Stomach (tissue), 9 donors: Measurements from ENCODE around the gene ABI3BP. TPM values are rescaled to one million over a fixed set of nuclear protein-coding genes. Genes with fewer than 3 reads are reported as not detected.
A peak's percentile ranks its signal among the peaks of the same experiment; 100 is the strongest.

Experiments used
- DNase-seq, 2 donors: peaks; one replicate each; pipeline versions ENCODE4 v3.0.0 to v3.0.0-alpha.2; 2013 to 2019
- H3K27ac ChIP-seq, 5 donors: fragments of 200-600 bp in 4 of 5; sonication (generic) in 4 of 5; one replicate each; pipeline ENCODE4 v1.5.1; 2013 to 2019; ENCODE audit warnings: mild to moderate bottlenecking in 1 of 5, moderate library complexity in 1 of 5
- H3K27me3 ChIP-seq, 3 donors: fragments of 200-600 bp; sonication (generic); one replicate each; pipeline ENCODE4 v1.5.1; 2017 to 2019; ENCODE audit warnings: mixed run types in 1 of 3
- H3K36me3 ChIP-seq, 4 donors: fragments of 200-600 bp; sonication (generic); 1 replicate in 3 of 4; 2 replicates in 1 of 4; pipeline ENCODE4 v1.5.1; 2016 to 2019
- H3K4me1 ChIP-seq, 4 donors: fragments of 200-600 bp; sonication (generic); one replicate each; pipeline ENCODE4 v1.5.1; 2016 to 2019
- H3K4me3 ChIP-seq, 4 donors: fragments of 200-600 bp; sonication (generic) in 3 of 4; one replicate each; pipeline ENCODE4 v1.5.1; 2016 to 2019; ENCODE audit warnings: mild to moderate bottlenecking in 1 of 4
- H3K9me3 ChIP-seq, 4 donors: fragments of 200-600 bp; sonication (generic); one replicate each; pipeline ENCODE4 v1.5.1; 2016 to 2019
- CTCF ChIP-seq, 7 experiments: fragments of 450-650 bp in 4 of 7; fragments of 200-600 bp in 3 of 7; sonication (generic) in 3 of 7; IDR thresholded peaks; one replicate each; pipeline ENCODE4 v1.5.1; 2016 to 2019; ENCODE audit warnings: antibody characterized with exemption in 7 of 7, control low read depth in 2 of 7, mild to moderate bottlenecking in 1 of 7
- EP300 ChIP-seq: sonication (generic); formaldehyde crosslinking; IDR thresholded peaks from one replicate; pipeline ENCODE4 v1.6.1; 2017; ENCODE audit warnings: antibody characterized with exemption
- POLR2A ChIP-seq, 4 donors: fragments of 450-650 bp; IDR thresholded peaks; one replicate each; pipeline ENCODE4 v1.6.1; 2016; ENCODE audit warnings: antibody characterized with exemption in 4 of 4, control low read depth in 2 of 4, mild to moderate bottlenecking in 1 of 4, moderate library complexity in 1 of 4
- POLR2AphosphoS5 ChIP-seq, 3 donors: sonication (generic); formaldehyde crosslinking; IDR thresholded peaks; one replicate each; pipeline ENCODE4 v1.6.1; 2016; ENCODE audit warnings: antibody characterized with exemption in 3 of 3
- WGBS, 5 donors: extraction: QIAGEN DNeasy Blood & Tissue Kit in 3 of 5; methylation state at CpG; one replicate each; pipeline versions ENCODE4 v1.1.5 to v1.1.7; 2013 to 2018; 5-methylcytosine and 5-hydroxymethylcytosine counted together
- intact Hi-C: fragments of 100-400 bp; cut with DNase I; formaldehyde crosslinking; loops from one replicate; pipeline ENCODE4 v1.15.1; 2023; ENCODE audit warnings: low total_unique reads
- polyA plus RNA-seq, 3 donors: library from polyadenylated mRNA; stranded (reverse); fragments of 200-250 nt; gene quantifications; one replicate each; pipeline ENCODE4 v1.2.3, GENCODE V29; 2013
- total RNA-seq, 5 donors: library from RNA; depleted of rRNA; stranded (reverse); fragments of >200 nt; gene quantifications; one replicate each; pipeline versions ENCODE4 v1.1.0 to v1.2.3, GENCODE V29; 2014 to 2016
- donor health status: healthy with polysubstance abuse.
- donor health status: Bipolar disorder and iron deficiency.
- donor health status: healthy.

ABI3BP gene
- total and polyA plus RNA-seq, 8 donors: 1.5 to 252 (median 21.7) TPM

- no peak for TF ChIP-seq CTCF (IDR thresholded peaks at IDR 0.05)
- TF ChIP-seq EP300: no peak
- TF ChIP-seq POLR2A (IDR thresholded peaks at IDR 0.05): no peak
- TF ChIP-seq POLR2AphosphoS5 (IDR thresholded peaks at IDR 0.05): no peak
- Histone ChIP-seq H3K4me1 (peaks cover 0 to 31% (median 10%) of the 10 kb centered on the region in 4 donors), H3K27ac (peak overlapping the region in 2 of 5 donors; percentile 2 to 6), H3K9me3 (no peaks in the 10 kb centered on the region), H3K4me3 (no peak overlapping the region), H3K36me3 (peaks cover 0 to 3% (median 0%) of the 10 kb centered on the region in 4 donors), H3K27me3 (no peaks in the 10 kb centered on the region)
- intact Hi-C loops: no loop called here
- WGBS, 5 donors: 19 to 32% (median 26%) methylated on average over 4 of the region's 4 CpGs
- DNase-seq: no peak
These were observed 232.8 kb downstream of the ABI3BP start for GRCh38 chr3:100760377-100760776.

- Histone ChIP-seq H3K4me1 (peaks cover 0 to 31% (median 10%) of the 10 kb centered on the region in 4 donors), H3K36me3 (peaks cover 0 to 7% (median 4%) of the 10 kb centered on the region in 4 donors), H3K4me3 (no peak overlapping the region), H3K27ac (peak overlapping the region in 1 of 5 donors; percentile 6), H3K27me3 (no peaks in the 10 kb centered on the region), H3K9me3 (no peaks in the 10 kb centered on the region)
- TF ChIP-seq POLR2AphosphoS5 (IDR thresholded peaks at IDR 0.05): no peak
- no peak for TF ChIP-seq POLR2A (IDR thresholded peaks at IDR 0.05)
- no peak for TF ChIP-seq CTCF (IDR thresholded peaks at IDR 0.05)
- TF ChIP-seq EP300: no peak
- intact Hi-C loops: no loop called here
- peak in 1 of 2 donors; percentile 14 for DNase-seq
These were observed 233.3 kb downstream of the ABI3BP start for GRCh38 chr3:100759950-100760349.

GRCh38 chr3:100759159-100759558, 234.1 kb downstream of the ABI3BP start:
- H3K9me3 ChIP-seq: no peaks in the 10 kb centered on the region
- no peak overlapping the region for H3K4me3 ChIP-seq
- peak overlapping the region in 1 of 5 donors; percentile 30 for H3K27ac ChIP-seq
- peaks cover 0 to 31% (median 13%) of the 10 kb centered on the region in 4 donors for H3K4me1 ChIP-seq
- 28 to 46% (median 41%) methylated on average over 3 of the region's 3 CpGs for WGBS, 5 donors
- no peak for DNase-seq
- peaks cover 0 to 9% (median 8%) of the 10 kb centered on the region in 4 donors for H3K36me3 ChIP-seq
- no peak for TF ChIP-seq POLR2AphosphoS5 (IDR thresholded peaks at IDR 0.05)
- no peak for TF ChIP-seq POLR2A (IDR thresholded peaks at IDR 0.05)
- TF ChIP-seq CTCF (IDR thresholded peaks at IDR 0.05): no peak
- no peak for TF ChIP-seq EP300
- H3K27me3 ChIP-seq: no peaks in the 10 kb centered on the region
- intact Hi-C loops: no loop called here

GRCh38 chr3:100756441-100756840, 236.8 kb downstream of the ABI3BP start:
- DNase-seq: peak in 1 of 2 donors; percentile 23
- Histone ChIP-seq H3K27me3 (no peaks in the 10 kb centered on the region), H3K27ac (peak overlapping the region in 1 of 5 donors; percentile 11), H3K36me3 (peaks cover 8 to 36% (median 34%) of the 10 kb centered on the region in 4 donors), H3K9me3 (no peaks in the 10 kb centered on the region), H3K4me1 (peaks cover 0 to 30% (median 16%) of the 10 kb centered on the region in 4 donors), H3K4me3 (no peak overlapping the region)
- TF ChIP-seq POLR2AphosphoS5 (IDR thresholded peaks at IDR 0.05): no peak
- no peak for TF ChIP-seq CTCF (IDR thresholded peaks at IDR 0.05)
- TF ChIP-seq EP300: no peak
- TF ChIP-seq POLR2A (IDR thresholded peaks at IDR 0.05): no peak
- intact Hi-C loops: no loop called here
- 40 to 75% (median 62%) methylated on average over 2 of the region's 2 CpGs for WGBS, 5 donors
